DMS153 (cell line): ENCODE data around the gene TAP2.

Experiments used
- DNase-seq: peaks from one replicate; lab custom pipeline; 2025; lab: John Stamatoyannopoulos, UW

The TAP2 gene

GRCh38 chr6:32792901-32793435, 45.6 kb downstream of the TAP2 start:
- no peak for DNase-seq

- DNase-seq: no peak
These were observed 48.2 kb downstream of the TAP2 start for GRCh38 chr6:32790306-32790705.
